CD8-positive, alpha-beta memory T cell (primary cell): ENCODE data around the gene LMAN1L. TPM values are rescaled to one million over a fixed set of nuclear protein-coding genes. Genes with fewer than 3 reads are reported as not detected.
"Not testable (repeated sequence)": the region's sequence is repeated elsewhere in the genome, so short reads cannot be mapped to it uniquely, and the experiment has no call there.

Source experiments
- CTCF ChIA-PET: fragments of 350-600 bp; sonication (Branson Sonifier 250); formaldehyde crosslinking; loops from one replicate; lab custom pipeline; 2021; ENCODE audit warnings: antibody characterized with exemption; lab: Charles Lee
- POLR2A ChIA-PET: fragments of 350-600 bp; sonication (Branson Sonifier 250); formaldehyde crosslinking; loops from one replicate; lab custom pipeline; 2021; ENCODE audit warnings: antibody characterized with exemption; lab: Charles Lee
- DNase-seq, 5 donors: peaks; one replicate each; pipeline versions ENCODE4 v3.0.0 to v3.0.0-alpha.2; 2020 to 2022; ENCODE audit warnings: mixed read lengths in 1 of 5
- H3K27ac ChIP-seq: one replicate; pipeline ENCODE4 v1.7.0; 2013; ENCODE audit warnings: low read depth, mild to moderate bottlenecking, low read length, moderate library complexity
- H3K27me3 ChIP-seq: 2 replicates; pipeline ENCODE4 v1.7.0; 2013; ENCODE audit warnings: low read length, mild to moderate bottlenecking; ENCODE audit not compliant: insufficient read depth, poor library complexity, severe bottlenecking
- H3K36me3 ChIP-seq: 2 replicates; pipeline ENCODE4 v1.7.0; 2013; ENCODE audit warnings: mild to moderate bottlenecking, low read length, moderate library complexity; ENCODE audit not compliant: insufficient read depth
- H3K4me1 ChIP-seq: 2 replicates; pipeline ENCODE4 v1.7.0; 2013; ENCODE audit warnings: mild to moderate bottlenecking, low read length, moderate library complexity; ENCODE audit not compliant: insufficient read depth
- H3K4me3 ChIP-seq: 2 replicates; pipeline ENCODE4 v1.7.0; 2013; ENCODE audit warnings: mild to moderate bottlenecking, low read length
- H3K9me3 ChIP-seq: 2 replicates; pipeline ENCODE4 v1.7.0; 2013; ENCODE audit warnings: mild to moderate bottlenecking, low read length
- H3K27ac Mint-ChIP-seq, 8 donors: one replicate each; pipeline ENCODE4 v1.8.0; 2020 to 2021; ENCODE audit warnings: mixed read lengths in 8 of 8, mild to moderate bottlenecking in 6 of 8, inconsistent platforms in 3 of 8, moderate library complexity in 3 of 8
- H3K27me3 Mint-ChIP-seq, 2 donors: one replicate each; pipeline ENCODE4 v1.8.0; 2020 to 2021; ENCODE audit warnings: mixed read lengths in 2 of 2, mild to moderate bottlenecking in 1 of 2, moderate library complexity in 1 of 2
- H3K36me3 Mint-ChIP-seq, 3 donors: one replicate each; pipeline ENCODE4 v1.8.0; 2020 to 2021; ENCODE audit warnings: mixed read lengths in 3 of 3, inconsistent platforms in 1 of 3, mild to moderate bottlenecking in 1 of 3
- H3K4me1 Mint-ChIP-seq, 3 donors: one replicate each; pipeline ENCODE4 v1.8.0; 2020 to 2021; ENCODE audit warnings: mixed read lengths in 3 of 3, inconsistent platforms in 1 of 3, mild to moderate bottlenecking in 1 of 3
- H3K4me3 Mint-ChIP-seq, 7 donors: one replicate each; pipeline ENCODE4 v1.8.0; 2020 to 2021; ENCODE audit warnings: mixed read lengths in 7 of 7, mild to moderate bottlenecking in 6 of 7, moderate library complexity in 4 of 7, inconsistent platforms in 2 of 7
- H3K9me3 Mint-ChIP-seq, 5 donors: one replicate each; pipeline ENCODE4 v1.8.0; 2020 to 2022; ENCODE audit warnings: mixed read lengths in 5 of 5, mild to moderate bottlenecking in 3 of 5, moderate library complexity in 2 of 5, inconsistent platforms in 1 of 5
- polyA plus RNA-seq: library from polyadenylated mRNA; unstranded; fragments of 300-500 nt; fragmentation: Illumina TruSeq; gene quantifications from one replicate; pipeline ENCODE4 v1.2.3, GENCODE V29; 2021
- total RNA-seq, 2 experiments: library from RNA; stranded (reverse); gene quantifications; one replicate each; pipeline ENCODE4 v1.2.3, GENCODE V29; 2021

LMAN1L gene
- total and polyA plus RNA-seq, 3 experiments from 2014 or later, result 0.27 TPM; not detected in 2

DNA sequence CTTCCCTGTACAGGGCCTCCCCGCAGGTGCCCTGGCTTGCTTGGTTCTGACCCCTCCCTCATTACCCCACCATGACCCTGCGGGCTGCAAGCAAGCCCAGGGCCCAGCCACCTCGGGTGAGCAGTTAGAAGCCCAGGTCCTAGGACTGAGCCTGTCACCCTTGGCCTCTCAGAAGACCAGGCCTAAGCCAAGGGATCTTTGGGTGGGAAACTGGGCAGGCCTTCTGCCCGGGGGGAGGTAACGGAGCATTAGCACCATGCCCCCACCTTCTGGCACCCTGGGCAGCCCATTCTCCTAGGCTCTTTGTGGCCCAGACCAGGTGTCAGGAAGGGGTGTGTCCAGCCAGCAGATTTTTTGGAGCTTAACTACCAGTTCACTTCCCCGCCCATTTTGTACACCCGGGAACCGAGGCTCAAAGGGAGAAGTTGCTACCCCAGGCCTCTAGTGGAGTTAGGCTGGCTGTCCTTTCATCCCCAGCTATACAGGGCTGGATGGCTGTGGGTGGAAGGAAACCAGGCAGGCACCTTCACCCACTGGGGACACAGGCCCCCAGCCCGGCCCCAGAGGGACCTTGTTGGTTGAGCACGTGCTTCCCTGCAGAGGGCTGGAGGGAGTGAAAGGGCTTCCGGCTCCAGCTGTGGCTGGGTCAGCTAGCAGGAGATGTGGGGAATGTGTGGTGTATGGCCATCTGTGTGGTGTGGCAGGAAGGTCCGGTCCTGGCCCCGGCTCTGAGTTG, 29.4 kb upstream of the LMAN1L start:
- H3K36me3 ChIP-seq, result no peaks in the 10 kb centered on the region
- H3K27me3 ChIP-seq, result no peaks in the 10 kb centered on the region
- Mint-ChIP-seq H3K4me1 (peaks cover 69 to 81% (median 76%) of the 10 kb centered on the region in 3 donors), H3K4me3 (peak overlapping the region; percentile 85 to 97 (median 91)), H3K27ac (peak overlapping the region; percentile 90 to 99 (median 95)), H3K9me3 (no peaks in the 10 kb centered on the region), H3K27me3 (peaks cover 0 to 8% of the 10 kb centered on the region in 2 donors), H3K36me3 (peaks cover 0 to 30% (median 4%) of the 10 kb centered on the region in 3 donors)
- peak in 1 of 5 donors; percentile 28 for DNase-seq
- H3K9me3 ChIP-seq, result no peaks in the 10 kb centered on the region
- H3K4me3 ChIP-seq, result peak overlapping the region; percentile 99
- peaks cover 66% of the 10 kb centered on the region for H3K4me1 ChIP-seq
- CTCF ChIA-PET, result interaction anchor here (1.3 to 18.5 kb wide), 3 partner anchors 10 to 123 kb away, joined by 4 to 1086 read pairs (median 158); partner anchors contain the start of gene FAM219B
- peak overlapping the region; percentile 74 for H3K27ac ChIP-seq
- POLR2A ChIA-PET, result interaction anchor here (0.7 to 6.4 kb wide), 5 partner anchors 9 to 168 kb away, joined by 3 to 89 read pairs (median 8); partner anchors contain the start of gene CLK3

DNA sequence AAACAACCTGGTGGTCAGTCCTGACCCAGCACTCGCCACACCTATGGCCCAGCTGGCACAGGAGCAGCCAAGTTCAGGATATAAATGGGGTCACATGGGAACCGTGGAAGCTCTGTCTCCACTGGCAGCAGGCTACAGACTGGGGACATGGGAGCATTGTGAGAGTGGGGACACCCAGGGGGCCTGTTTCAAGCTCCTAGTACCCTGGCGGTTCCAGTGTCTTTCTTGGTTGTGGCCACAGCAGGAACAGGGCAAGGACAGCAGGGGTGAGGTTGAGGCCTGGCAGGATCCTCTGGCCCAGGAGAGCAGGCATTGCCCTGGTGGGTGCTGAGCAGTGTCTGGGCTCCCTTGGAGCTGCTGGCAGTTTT, 28.8 kb upstream of the LMAN1L start:
- H3K27ac ChIP-seq, result peak overlapping the region; percentile 74
- H3K27me3 Mint-ChIP-seq, result peaks cover 0 to 8% of the 10 kb centered on the region in 2 donors
- peak overlapping the region; percentile 90 to 99 (median 95) for H3K27ac Mint-ChIP-seq
- no peak for DNase-seq
- H3K27me3 ChIP-seq, result no peaks in the 10 kb centered on the region
- ChIA-PET CTCF (interaction anchor here (1.3 to 18.5 kb wide), 5 partner anchors 9 to 123 kb away, joined by 4 to 1086 read pairs (median 5); partner anchors contain the start of gene FAM219B), POLR2A (interaction anchor here (0.6 to 6.4 kb wide), 7 partner anchors 8 to 246 kb away, joined by 3 to 89 read pairs (median 6); partner anchors contain the start of gene CLK3)
- H3K9me3 Mint-ChIP-seq, result no peaks in the 10 kb centered on the region
- peak overlapping the region; percentile 99 for H3K4me3 ChIP-seq
- peaks cover 69 to 81% (median 76%) of the 10 kb centered on the region in 3 donors for H3K4me1 Mint-ChIP-seq
- peaks cover 66% of the 10 kb centered on the region for H3K4me1 ChIP-seq
- H3K9me3 ChIP-seq, result no peaks in the 10 kb centered on the region
- H3K36me3 ChIP-seq, result no peaks in the 10 kb centered on the region
- H3K36me3 Mint-ChIP-seq, result peaks cover 0 to 32% (median 4%) of the 10 kb centered on the region in 3 donors
- H3K4me3 Mint-ChIP-seq, result peak overlapping the region; percentile 85 to 97 (median 91)

DNA sequence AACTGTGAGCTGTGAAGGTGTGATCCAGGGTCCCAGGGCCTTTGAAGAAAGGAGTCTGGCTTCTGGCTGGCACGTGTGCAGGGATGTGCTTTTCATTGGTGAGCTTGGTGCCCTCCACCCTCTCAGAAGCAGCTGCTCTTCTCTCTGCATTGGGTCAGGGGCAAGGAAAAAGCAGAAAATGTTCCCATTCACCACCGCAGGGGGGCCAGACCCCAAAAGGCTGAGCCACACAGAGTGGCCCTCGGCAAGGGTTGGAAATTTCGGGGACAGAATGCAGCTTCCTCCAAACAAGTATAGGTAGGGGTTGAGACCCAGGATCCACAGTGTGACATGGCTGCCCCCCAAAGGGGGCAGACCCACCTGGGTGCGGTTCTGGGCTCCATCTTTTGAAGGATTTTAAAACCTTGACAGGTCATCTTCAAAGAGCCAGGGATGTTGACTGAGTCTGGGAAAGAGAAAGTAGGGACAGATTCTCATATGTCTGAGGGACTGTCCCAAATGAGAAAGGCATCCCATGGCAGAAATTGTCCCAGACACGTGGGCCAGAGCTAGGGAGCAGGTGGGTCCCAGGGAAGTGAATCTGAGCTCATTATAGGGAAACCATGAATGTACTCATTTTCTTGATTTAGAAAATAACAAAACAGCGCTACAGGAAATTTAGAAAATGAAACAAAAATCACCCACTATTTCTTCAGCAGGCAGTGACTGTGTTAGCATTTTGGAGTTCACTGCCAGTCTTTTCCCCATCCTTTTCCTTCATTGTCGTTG, 28.0 kb upstream of the LMAN1L start:
- peak overlapping the region; percentile 85 to 97 (median 91) for H3K4me3 Mint-ChIP-seq
- H3K36me3 Mint-ChIP-seq, result peaks cover 0 to 35% (median 4%) of the 10 kb centered on the region in 3 donors
- Histone ChIP-seq H3K27me3 (no peaks in the 10 kb centered on the region), H3K27ac (peak overlapping the region; percentile 72), H3K4me3 (peak overlapping the region; percentile 80), H3K4me1 (peaks cover 66% of the 10 kb centered on the region), H3K9me3 (no peaks in the 10 kb centered on the region), H3K36me3 (no peaks in the 10 kb centered on the region)
- ChIA-PET POLR2A (interaction anchor here (0.6 to 6.4 kb wide), 7 partner anchors 8 to 245 kb away, joined by 3 to 89 read pairs (median 6); partner anchors contain the start of gene CLK3), CTCF (interaction anchor here (1.0 to 18.5 kb wide), 6 partner anchors 9 to 123 kb away, joined by 3 to 1086 read pairs (median 4); partner anchors contain the start of gene FAM219B)
- peaks cover 0 to 7% of the 10 kb centered on the region in 2 donors for H3K27me3 Mint-ChIP-seq
- DNase-seq, result peak in 1 of 5 donors; percentile 18
- H3K4me1 Mint-ChIP-seq, result peaks cover 69 to 81% (median 76%) of the 10 kb centered on the region in 3 donors
- H3K9me3 Mint-ChIP-seq, result no peaks in the 10 kb centered on the region
- H3K27ac Mint-ChIP-seq, result peak overlapping the region; percentile 92 to 99 (median 98)

DNA sequence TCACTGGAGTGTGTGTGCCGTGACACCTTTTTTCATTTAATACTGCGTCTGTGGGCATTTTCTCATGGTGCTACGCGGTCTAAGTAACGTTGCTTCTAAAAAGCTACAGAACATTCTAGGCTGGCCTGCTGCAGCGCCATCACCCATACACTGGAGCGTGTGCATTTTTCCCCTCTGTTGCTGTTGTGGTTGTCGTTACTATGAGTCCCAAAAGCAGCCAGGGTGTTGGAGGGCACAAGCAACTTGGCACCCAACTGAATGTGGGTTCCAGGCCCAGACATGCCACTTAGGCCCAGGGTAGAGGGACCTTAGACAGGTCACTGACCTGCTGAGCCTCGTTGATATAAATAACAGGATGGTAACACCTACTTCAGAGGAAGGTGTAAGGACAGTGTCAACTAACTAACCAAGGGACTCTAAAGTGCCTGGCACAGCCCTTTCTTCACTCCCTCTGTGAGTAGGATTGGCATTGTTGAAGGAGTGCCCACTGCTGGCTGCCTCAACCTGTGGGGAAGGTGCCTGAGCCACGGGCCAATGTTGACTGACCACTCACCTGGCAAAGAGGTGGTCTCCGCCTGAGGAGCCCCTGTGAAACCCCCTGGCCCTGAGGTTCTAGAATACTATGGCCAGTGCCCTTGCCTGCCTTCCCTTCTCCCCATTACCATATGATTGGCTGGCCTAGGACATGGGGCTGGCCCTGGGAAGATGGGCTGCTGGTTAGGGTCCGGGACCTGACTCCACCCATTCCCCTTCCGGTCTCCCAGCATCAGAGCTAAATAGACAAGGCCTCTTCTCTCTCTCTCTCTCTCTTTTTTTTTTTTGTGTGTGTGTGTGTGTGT, 27.2 kb upstream of the LMAN1L start:
- Mint-ChIP-seq H3K27ac (peak overlapping the region; percentile 92 to 100 (median 98)), H3K9me3 (no peaks in the 10 kb centered on the region), H3K27me3 (peaks cover 0 to 7% of the 10 kb centered on the region in 2 donors), H3K4me3 (peak overlapping the region; percentile 85 to 97 (median 91)), H3K36me3 (peaks cover 0 to 35% (median 4%) of the 10 kb centered on the region in 3 donors), H3K4me1 (peaks cover 69 to 81% (median 76%) of the 10 kb centered on the region in 3 donors)
- no peaks in the 10 kb centered on the region for H3K9me3 ChIP-seq
- DNase-seq, result peak in 3 of 5 donors; percentile 32 to 70 (median 53)
- ChIA-PET POLR2A (interaction anchor here (0.5 to 6.4 kb wide), 6 partner anchors 7 to 169 kb away, joined by 3 to 89 read pairs (median 16); partner anchors contain the start of gene CLK3), CTCF (interaction anchor here (1.0 to 18.5 kb wide), 7 partner anchors 8 to 122 kb away, joined by 3 to 1086 read pairs (median 100); partner anchors contain the start of gene CSK)
- H3K27ac ChIP-seq, result peak overlapping the region; percentile 72
- H3K4me1 ChIP-seq, result peaks cover 66% of the 10 kb centered on the region
- no peaks in the 10 kb centered on the region for H3K27me3 ChIP-seq
- no peaks in the 10 kb centered on the region for H3K36me3 ChIP-seq
- H3K4me3 ChIP-seq, result peak overlapping the region; percentile 80

DNA sequence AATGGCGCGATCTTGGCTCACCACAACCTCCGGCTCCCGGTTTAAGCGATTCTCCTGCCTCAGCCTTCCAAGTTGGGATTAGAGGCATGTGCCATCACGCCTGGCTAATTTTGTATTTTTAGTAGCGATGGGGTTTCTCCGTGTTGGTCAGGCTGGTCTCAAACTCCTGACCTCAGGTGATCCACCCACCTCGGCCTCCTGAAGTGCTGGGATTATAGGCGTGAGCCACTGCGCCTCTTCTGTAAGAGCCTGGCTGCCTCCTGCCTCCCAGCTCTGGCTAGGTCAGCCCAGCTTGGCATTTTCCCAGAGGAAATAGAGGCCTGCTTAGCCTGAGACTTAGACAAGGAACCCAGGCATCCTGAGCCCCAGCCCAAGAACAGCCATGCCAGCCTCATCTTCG, 26.6 kb upstream of the LMAN1L start:
- peak overlapping the region; percentile 80 for H3K4me3 ChIP-seq
- H3K36me3 ChIP-seq, H3K27me3 ChIP-seq, H3K27me3 Mint-ChIP-seq, H3K9me3 Mint-ChIP-seq, H3K9me3 ChIP-seq, DNase-seq: not testable (repeated sequence)
- Mint-ChIP-seq H3K36me3 (peaks cover 0 to 38% (median 4%) of the 10 kb centered on the region in 3 donors), H3K4me1 (peaks cover 69 to 81% (median 75%) of the 10 kb centered on the region in 3 donors), H3K27ac (peak overlapping the region; percentile 92 to 99 (median 98)), H3K4me3 (peak overlapping the region; percentile 85 to 97 (median 91))
- ChIA-PET POLR2A (interaction anchor here (0.5 to 3.9 kb wide), 4 partner anchors 9 to 170 kb away, joined by 3 to 31 read pairs (median 7); partner anchors contain the start of genes CLK3 and COX5A), CTCF (interaction anchor here (2.2 to 15.8 kb wide), 3 partner anchors 10 to 39 kb away, joined by 4 to 1086 read pairs (median 100); partner anchors contain the start of gene CSK)
- H3K27ac ChIP-seq, result peak overlapping the region; percentile 69
- peaks cover 66% of the 10 kb centered on the region for H3K4me1 ChIP-seq

DNA sequence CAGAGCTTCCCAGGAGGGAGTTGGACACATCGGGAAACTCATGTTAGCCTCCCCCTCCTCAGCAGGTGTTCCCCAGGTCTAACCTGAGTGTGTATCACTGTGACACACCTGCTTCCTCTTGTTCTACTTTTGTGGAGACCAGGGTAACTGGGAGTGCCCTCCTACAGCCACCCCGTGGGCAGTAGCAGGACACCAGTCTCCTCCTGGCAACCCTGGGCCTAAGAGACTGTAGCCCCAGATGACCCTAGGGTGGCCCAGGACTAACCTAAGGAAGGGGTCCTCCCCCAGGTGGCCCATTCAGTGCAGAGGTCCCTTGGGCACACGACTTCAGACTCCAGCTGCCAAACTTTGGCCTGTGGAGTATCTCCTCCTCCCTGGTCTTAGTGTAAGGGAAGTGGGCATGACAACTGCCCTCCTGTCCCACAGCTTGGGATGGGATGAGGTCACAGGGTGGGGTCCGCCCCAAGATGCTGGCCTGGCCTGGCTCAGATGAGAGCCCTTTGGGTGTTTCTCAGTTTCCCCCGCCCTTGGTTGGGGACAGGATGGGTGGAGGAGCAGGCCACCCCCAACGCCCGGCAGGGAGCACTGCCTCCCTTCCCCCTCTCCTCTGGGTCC, 26.0 kb upstream of the LMAN1L start:
- CTCF ChIA-PET, result interaction anchor here (0.6 to 15.8 kb wide), 18 partner anchors 10 to 412 kb away, joined by 3 to 1086 read pairs (median 5); partner anchors contain the start of genes CSK and RPP25
- Histone ChIP-seq H3K4me3 (peak overlapping the region; percentile 80), H3K9me3 (no peaks in the 10 kb centered on the region)

More for the DNA sequence above, 26.0 kb upstream of the LMAN1L start:
- Mint-ChIP-seq H3K4me3 (peak overlapping the region; percentile 85 to 97 (median 91)), H3K4me1 (peaks cover 69 to 81% (median 76%) of the 10 kb centered on the region in 3 donors), H3K9me3 (no peaks in the 10 kb centered on the region), H3K27ac (peak overlapping the region; percentile 92 to 99 (median 98)), H3K27me3 (peaks cover 0 to 7% of the 10 kb centered on the region in 2 donors), H3K36me3 (peaks cover 0 to 39% (median 7%) of the 10 kb centered on the region in 3 donors)
- POLR2A ChIA-PET, result interaction anchor here (1.5 to 3.9 kb wide), 9 partner anchors 7 to 170 kb away, joined by 4 to 31 read pairs (median 10); partner anchors contain the start of gene COX5A
- DNase-seq, result peak in 1 of 5 donors; percentile 9
- Histone ChIP-seq H3K27me3 (no peaks in the 10 kb centered on the region), H3K27ac (peak overlapping the region; percentile 69), H3K4me1 (peaks cover 67% of the 10 kb centered on the region), H3K36me3 (peaks cover 5% of the 10 kb centered on the region)
